Breast epithelium (tissue), 4 donors: ENCODE measurements around the gene TTC9B. TPM values are rescaled to one million over a fixed set of nuclear protein-coding genes. Genes with fewer than 3 reads are reported as not detected.

Experiments used
- DNase-seq, 2 donors: peaks; one replicate each; pipeline ENCODE4 v3.0.0-alpha.2; 2019; ENCODE audit warnings: low spot score in 2 of 2
- H3K27ac ChIP-seq, 2 donors: fragments of 200-600 bp; sonication (generic) in 1 of 2; one replicate each; pipeline ENCODE4 v1.5.1; 2016 to 2019; ENCODE audit warnings: mild to moderate bottlenecking in 1 of 2
- H3K27me3 ChIP-seq, 2 donors: fragments of 200-600 bp; sonication (generic) in 1 of 2; one replicate each; pipeline versions ENCODE4 v1.5.1 to v1.6.0; 2017 to 2019; ENCODE audit warnings: control low read depth in 1 of 2, mild to moderate bottlenecking in 1 of 2
- H3K36me3 ChIP-seq: fragments of 200-600 bp; one replicate; pipeline ENCODE4 v1.5.1; 2019
- H3K4me1 ChIP-seq, 2 donors: fragments of 200-600 bp; sonication (generic); one replicate each; pipeline ENCODE4 v1.5.1; 2016 to 2019; ENCODE audit warnings: control low read depth in 1 of 2
- H3K4me3 ChIP-seq, 3 donors: fragments of 200-600 bp; sonication (generic); 1 replicate in 2 of 3; 2 replicates in 1 of 3; pipeline ENCODE4 v1.5.1; 2016 to 2019; ENCODE audit warnings: mild to moderate bottlenecking in 3 of 3, moderate library complexity in 2 of 3
- H3K9me3 ChIP-seq, 2 donors: fragments of 200-600 bp; sonication (generic) in 1 of 2; one replicate each; pipeline ENCODE4 v1.5.1; 2016 to 2019; ENCODE audit warnings: control low read depth in 1 of 2
- POLR2A ChIP-seq: fragments of 450-650 bp; IDR thresholded peaks from one replicate; pipeline ENCODE4 v1.6.1; 2016; ENCODE audit warnings: antibody characterized with exemption, mild to moderate bottlenecking, moderate library complexity
- POLR2AphosphoS5 ChIP-seq, 3 donors: sonication (generic); formaldehyde crosslinking; IDR thresholded peaks; one replicate each; pipeline ENCODE4 v1.6.1; 2017; ENCODE audit warnings: antibody characterized with exemption in 3 of 3
- intact Hi-C: fragments of 100-400 bp; cut with DNase I; formaldehyde crosslinking; loops from one replicate; pipeline ENCODE4 v1.15.1; 2023; ENCODE audit warnings: low total_unique reads
- total RNA-seq, 3 donors: library from RNA; depleted of rRNA; stranded (reverse); fragments of >200 nt; gene quantifications; one replicate each; pipeline ENCODE4 v1.1.0, GENCODE V29; 2016
- TF ChIP-seq, protein P1 (sequence below), 3 donors: fragments of 450-650 bp; IDR thresholded peaks; one replicate each; pipeline ENCODE4 v1.5.1; 2016 to 2017; ENCODE audit warnings: antibody characterized with exemption in 3 of 3, mild to moderate bottlenecking in 3 of 3, moderate library complexity in 3 of 3

The TTC9B gene
- total RNA-seq, 3 donors from 2014 or later, result 0.29 TPM; not detected in 2

DNA sequence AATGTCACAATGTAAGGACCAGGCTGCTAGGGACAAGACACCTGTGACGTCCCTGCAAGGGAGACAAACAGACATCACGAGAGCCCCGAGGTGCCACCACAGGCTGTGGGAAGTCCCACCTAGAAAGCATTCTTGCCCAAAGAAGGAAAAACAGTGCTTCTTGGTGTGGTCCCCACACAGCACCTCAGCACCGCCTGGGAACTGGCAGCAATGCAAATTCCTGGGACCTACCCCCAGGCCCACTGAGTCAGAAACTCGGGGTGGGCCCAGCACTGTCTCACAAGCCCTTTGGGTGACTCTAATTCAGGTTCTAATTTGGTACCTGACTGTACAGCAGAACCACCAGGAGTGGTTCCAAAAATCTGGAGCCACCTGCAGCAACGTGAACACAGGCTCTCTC, 22.1 kb upstream of the TTC9B start:
- Histone ChIP-seq H3K9me3 (no peaks in the 10 kb centered on the region), H3K27ac (no peak overlapping the region), H3K4me3 (no peak overlapping the region), H3K27me3 (no peaks in the 10 kb centered on the region), H3K36me3 (no peaks in the 10 kb centered on the region), H3K4me1 (peaks cover 7 to 8% of the 10 kb centered on the region in 2 donors)
- TF ChIP-seq, protein P1, sequence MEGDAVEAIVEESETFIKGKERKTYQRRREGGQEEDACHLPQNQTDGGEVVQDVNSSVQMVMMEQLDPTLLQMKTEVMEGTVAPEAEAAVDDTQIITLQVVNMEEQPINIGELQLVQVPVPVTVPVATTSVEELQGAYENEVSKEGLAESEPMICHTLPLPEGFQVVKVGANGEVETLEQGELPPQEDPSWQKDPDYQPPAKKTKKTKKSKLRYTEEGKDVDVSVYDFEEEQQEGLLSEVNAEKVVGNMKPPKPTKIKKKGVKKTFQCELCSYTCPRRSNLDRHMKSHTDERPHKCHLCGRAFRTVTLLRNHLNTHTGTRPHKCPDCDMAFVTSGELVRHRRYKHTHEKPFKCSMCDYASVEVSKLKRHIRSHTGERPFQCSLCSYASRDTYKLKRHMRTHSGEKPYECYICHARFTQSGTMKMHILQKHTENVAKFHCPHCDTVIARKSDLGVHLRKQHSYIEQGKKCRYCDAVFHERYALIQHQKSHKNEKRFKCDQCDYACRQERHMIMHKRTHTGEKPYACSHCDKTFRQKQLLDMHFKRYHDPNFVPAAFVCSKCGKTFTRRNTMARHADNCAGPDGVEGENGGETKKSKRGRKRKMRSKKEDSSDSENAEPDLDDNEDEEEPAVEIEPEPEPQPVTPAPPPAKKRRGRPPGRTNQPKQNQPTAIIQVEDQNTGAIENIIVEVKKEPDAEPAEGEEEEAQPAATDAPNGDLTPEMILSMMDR (IDR thresholded peaks at IDR 0.05), result no peak
- TF ChIP-seq POLR2AphosphoS5 (IDR thresholded peaks at IDR 0.05) (no peak), POLR2A (no peak)
- intact Hi-C loops, result no loop called here
- no peak for DNase-seq

- no peak overlapping the region for H3K4me3 ChIP-seq
- TF ChIP-seq POLR2A (no peak), POLR2AphosphoS5 (IDR thresholded peaks at IDR 0.05) (no peak)
- TF ChIP-seq, protein P1 (IDR thresholded peaks at IDR 0.05), result no peak
- H3K36me3 ChIP-seq, result no peaks in the 10 kb centered on the region
- H3K4me1 ChIP-seq, result peaks cover 7 to 8% of the 10 kb centered on the region in 2 donors
- H3K9me3 ChIP-seq, result no peaks in the 10 kb centered on the region
- DNase-seq, result no peak
- H3K27ac ChIP-seq, result no peak overlapping the region
- intact Hi-C loops, result no loop called here
- H3K27me3 ChIP-seq, result no peaks in the 10 kb centered on the region
These were observed 21.4 kb upstream of the TTC9B start for GRCh38 chr19:40239415-40240226.

- H3K4me1 ChIP-seq, result peaks cover 7 to 8% of the 10 kb centered on the region in 2 donors
- H3K4me3 ChIP-seq, result no peak overlapping the region
- H3K27me3 ChIP-seq, result no peaks in the 10 kb centered on the region
- H3K27ac ChIP-seq, result no peak overlapping the region
- no peak for DNase-seq
- no peaks in the 10 kb centered on the region for H3K36me3 ChIP-seq
- intact Hi-C loops, result no loop called here
- TF ChIP-seq POLR2AphosphoS5 (IDR thresholded peaks at IDR 0.05) (no peak), POLR2A (no peak)
- TF ChIP-seq, protein P1 (IDR thresholded peaks at IDR 0.05), result no peak
- H3K9me3 ChIP-seq, result no peaks in the 10 kb centered on the region
These were observed 20.6 kb upstream of the TTC9B start for GRCh38 chr19:40238775-40239174.

GRCh38 chr19:40237791-40238190, 19.6 kb upstream of the TTC9B start:
- Histone ChIP-seq H3K4me3 (no peak overlapping the region), H3K27ac (no peak overlapping the region), H3K9me3 (no peaks in the 10 kb centered on the region), H3K27me3 (no peaks in the 10 kb centered on the region), H3K4me1 (peaks cover 7 to 8% of the 10 kb centered on the region in 2 donors), H3K36me3 (no peaks in the 10 kb centered on the region)
- DNase-seq, result no peak
- TF ChIP-seq POLR2A (no peak), POLR2AphosphoS5 (IDR thresholded peaks at IDR 0.05) (no peak)
- TF ChIP-seq, protein P1 (IDR thresholded peaks at IDR 0.05), result no peak
- intact Hi-C loops, result no loop called here

DNA sequence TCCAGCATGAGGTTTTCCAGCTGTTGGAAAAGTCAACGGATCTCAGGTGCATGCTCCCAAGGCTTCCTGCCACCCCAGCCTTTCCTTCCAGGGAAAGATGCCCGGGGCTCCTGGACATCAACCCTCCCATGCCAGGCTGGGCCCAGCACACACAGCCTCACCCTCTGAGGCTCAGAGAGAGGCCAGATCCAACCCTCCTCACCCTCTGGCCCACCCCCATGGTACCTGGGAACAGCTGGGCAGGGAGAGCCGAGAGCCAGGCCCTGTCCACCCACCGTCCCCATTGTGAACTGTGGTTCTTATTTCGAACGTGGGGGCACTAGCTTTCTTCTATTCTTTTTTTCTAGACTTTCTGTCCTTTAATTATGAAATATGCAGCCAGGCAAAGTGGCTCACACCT, 18.2 kb upstream of the TTC9B start:
- H3K4me3 ChIP-seq, result no peak overlapping the region
- H3K4me1 ChIP-seq, result no peaks in the 10 kb centered on the region
- no peaks in the 10 kb centered on the region for H3K9me3 ChIP-seq
- no peak overlapping the region for H3K27ac ChIP-seq
- TF ChIP-seq, protein P1 (IDR thresholded peaks at IDR 0.05), result no peak
- TF ChIP-seq POLR2A, result no peak
- TF ChIP-seq POLR2AphosphoS5 (IDR thresholded peaks at IDR 0.05), result no peak
- H3K36me3 ChIP-seq, result no peaks in the 10 kb centered on the region
- intact Hi-C loops, result no loop called here
- no peak for DNase-seq
- H3K27me3 ChIP-seq, result no peaks in the 10 kb centered on the region
